Left lung (tissue), 10 donors: ENCODE data around the gene ZNHIT6. TPM values are rescaled to one million over a fixed set of nuclear protein-coding genes. Genes with fewer than 3 reads are reported as not detected.

Experiments
- ATAC-seq: fragments of 200-7000 bp; cut with Tn5 transposase; one replicate; pipeline ENCODE4 v1.9.1; 2020; ENCODE audit warnings: moderate library complexity
- DNase-seq, 4 donors: peaks; one replicate each; pipeline ENCODE4 v3.0.0-alpha.2; 2013 to 2020
- H3K27ac ChIP-seq, 2 donors: fragments of 200-600 bp; sonication (generic) in 1 of 2; one replicate each; pipeline versions ENCODE4 v1.5.0 to v1.8.0; 2020 to 2021
- H3K27me3 ChIP-seq, 2 donors: fragments of 200-600 bp; sonication (generic) in 1 of 2; one replicate each; pipeline versions ENCODE4 v1.5.0 to v1.8.0; 2020 to 2021
- H3K36me3 ChIP-seq, 2 donors: fragments of 200-600 bp; sonication (generic) in 1 of 2; one replicate each; pipeline versions ENCODE4 v1.5.0 to v1.8.0; 2020 to 2021
- H3K4me1 ChIP-seq, 2 donors: fragments of 200-600 bp; one replicate each; pipeline ENCODE4 v1.8.0; 2021
- H3K4me3 ChIP-seq, 2 donors: fragments of 200-600 bp; sonication (generic) in 1 of 2; one replicate each; pipeline versions ENCODE4 v1.5.0 to v1.8.0; 2020 to 2021; ENCODE audit warnings: mild to moderate bottlenecking in 1 of 2
- H3K9me3 ChIP-seq, 2 donors: fragments of 200-600 bp; sonication (generic) in 1 of 2; one replicate each; pipeline versions ENCODE4 v1.5.0 to v1.8.0; 2020 to 2021
- CTCF ChIP-seq, 2 donors: fragments of 200-600 bp; sonication (generic) in 1 of 2; IDR thresholded peaks; one replicate each; pipeline versions ENCODE4 v1.5.0 to v1.8.0; 2021; ENCODE audit warnings: antibody characterized with exemption in 2 of 2
- intact Hi-C, 2 donors: fragments of 100-400 bp; cut with DNase I; formaldehyde crosslinking; loops; one replicate each; pipeline versions ENCODE4 v1.11.2 to v1.14.2; 2022
- polyA plus RNA-seq, 6 donors: library from polyadenylated mRNA; unstranded; fragments of 120-200 nt; gene quantifications; one replicate each; pipeline ENCODE4 v1.2.1, GENCODE V29; 2013; ENCODE audit not compliant: insufficient read length in 6 of 6
- total RNA-seq, 2 donors: library from RNA; stranded (reverse); fragmentation: NEBNext Ultra II Directional; extraction: Animal tissue kit (Norgen Biotek cat#: 25700); gene quantifications; one replicate each; pipeline ENCODE4 v1.2.1, GENCODE V29; 2021
- donor health status: DM: no; HTN: yes; CAD: no.
- donor health status: DM: no; HTN: no; CAD: no.

The ZNHIT6 gene
- total and polyA plus RNA-seq, 8 donors: 12.2 to 32.2 (median 28.9) TPM

GRCh38 chr1:85689775-85690404, 18.3 kb downstream of the ZNHIT6 start:
- Histone ChIP-seq H3K9me3 (no peaks in the 10 kb centered on the region), H3K4me1 (no peaks in the 10 kb centered on the region), H3K27me3 (no peaks in the 10 kb centered on the region), H3K36me3 (peaks cover 0 to 10% of the 10 kb centered on the region in 2 donors), H3K27ac (no peak overlapping the region), H3K4me3 (no peak overlapping the region)
- intact Hi-C loops: loop anchor here in 1 of 2 donors (10.0 kb wide), 2 partner anchors 105 to 385 kb away; partner anchors contain the start of gene CCN1
- DNase-seq (no peak), ATAC-seq (no peak)
- TF ChIP-seq CTCF (IDR thresholded peaks at IDR 0.05): no peak

- intact Hi-C loops: no loop called here
- no peak for DNase-seq
- H3K9me3 ChIP-seq: no peaks in the 10 kb centered on the region
- no peaks in the 10 kb centered on the region for H3K4me1 ChIP-seq
- no peak for ATAC-seq
- H3K27me3 ChIP-seq: no peaks in the 10 kb centered on the region
- peaks cover 0 to 9% of the 10 kb centered on the region in 2 donors for H3K36me3 ChIP-seq
- H3K27ac ChIP-seq: no peak overlapping the region
- no peak overlapping the region for H3K4me3 ChIP-seq
- no peak for TF ChIP-seq CTCF (IDR thresholded peaks at IDR 0.05)
Observed at GRCh38 chr1:85683292-85684025, 24.8 kb downstream of the ZNHIT6 start.

- H3K4me3 ChIP-seq: no peak overlapping the region
- no peaks in the 10 kb centered on the region for H3K9me3 ChIP-seq
- ATAC-seq: peak; percentile 76
- intact Hi-C loops: no loop called here
- no peaks in the 10 kb centered on the region for H3K4me1 ChIP-seq
- DNase-seq: peak in 2 of 4 donors; percentile 36 to 72
- no peak overlapping the region for H3K27ac ChIP-seq
- no peak for TF ChIP-seq CTCF (IDR thresholded peaks at IDR 0.05)
- H3K27me3 ChIP-seq: no peaks in the 10 kb centered on the region
- H3K36me3 ChIP-seq: peaks cover 0 to 27% of the 10 kb centered on the region in 2 donors
Observed at GRCh38 chr1:85681087-85681486, 27.1 kb downstream of the ZNHIT6 start.

- no peak for TF ChIP-seq CTCF (IDR thresholded peaks at IDR 0.05)
- DNase-seq: no peak
- Histone ChIP-seq H3K36me3 (peaks cover 0 to 38% of the 10 kb centered on the region in 2 donors), H3K27me3 (no peaks in the 10 kb centered on the region), H3K27ac (no peak overlapping the region), H3K4me3 (no peak overlapping the region), H3K4me1 (no peaks in the 10 kb centered on the region), H3K9me3 (no peaks in the 10 kb centered on the region)
- intact Hi-C loops: no loop called here
- no peak for ATAC-seq
Observed at GRCh38 chr1:85678193-85678592, 30.0 kb downstream of the ZNHIT6 start.

- Histone ChIP-seq H3K27ac (no peak overlapping the region), H3K36me3 (peaks cover 0 to 43% of the 10 kb centered on the region in 2 donors), H3K4me1 (no peaks in the 10 kb centered on the region), H3K9me3 (no peaks in the 10 kb centered on the region), H3K27me3 (no peaks in the 10 kb centered on the region), H3K4me3 (no peak overlapping the region)
- DNase-seq (no peak), ATAC-seq (no peak)
- intact Hi-C loops: no loop called here
- TF ChIP-seq CTCF (IDR thresholded peaks at IDR 0.05): no peak
Observed at GRCh38 chr1:85677656-85678055, 30.6 kb downstream of the ZNHIT6 start.
